SK-N-SH treated with all-trans-retinoic acid at 6 μM for 48 hours (cell line): ENCODE data around the gene ZACN.

ENCODE experiments used
- ARNTL ChIP-seq: fragments of 450-650 bp; formaldehyde crosslinking; IDR thresholded peaks from 2 replicates; pipeline ENCODE4 v1.5.0; 2020; ENCODE audit warnings: low read depth, mild to moderate bottlenecking, moderate library complexity, borderline replicate concordance
- OSR1 ChIP-seq: fragments of 250-450 bp; sonication (Bioruptor Pico); IDR thresholded peaks from 2 replicates; pipeline ENCODE4 v1.8.0; 2022; ENCODE audit warnings: moderate library complexity, mild to moderate bottlenecking, inconsistent platforms
- PATZ1 ChIP-seq: fragments of 250-450 bp; sonication (Bioruptor Pico); IDR thresholded peaks from 2 replicates; pipeline ENCODE4 v1.8.0; 2020; ENCODE audit warnings: mild to moderate bottlenecking, moderate library complexity, borderline replicate concordance
- RARB ChIP-seq: fragments of 250-450 bp; sonication (Bioruptor Pico); IDR thresholded peaks from 2 replicates; pipeline ENCODE4 v1.8.0; 2021; ENCODE audit warnings: mild to moderate bottlenecking, moderate library complexity
- TCF4 ChIP-seq: fragments of 250-450 bp; sonication (Bioruptor Pico); IDR thresholded peaks from 2 replicates; pipeline ENCODE4 v1.8.0; 2021; ENCODE audit warnings: mild to moderate bottlenecking, moderate library complexity, borderline replicate concordance
- ZFP3 ChIP-seq: fragments of 250-450 bp; sonication (Bioruptor Pico); IDR thresholded peaks from 2 replicates; pipeline ENCODE4 v1.5.0; 2020; ENCODE audit warnings: mild to moderate bottlenecking, moderate library complexity

GRCh38 chr17:76087531-76087930 lies 8.5 kb downstream of the ZACN start:
- no peak for TF ChIP-seq TCF4
- TF ChIP-seq RARB (CRISPR knock-in tag), result no peak
- no peak for TF ChIP-seq PATZ1 (CRISPR knock-in tag)
- TF ChIP-seq OSR1 (CRISPR knock-in tag), result no peak
- no peak for TF ChIP-seq ARNTL
- no peak for TF ChIP-seq ZFP3 (CRISPR knock-in tag)
